Ramos (cell line): ENCODE results near the gene JUN.

Experiments
- in situ Hi-C: fragments of 300-500 bp; cut with MboI; formaldehyde crosslinking; loops from one replicate; pipeline ENCODE4 v1.14.3; 2022; ENCODE audit warnings: low sequenced_read_pairs; ENCODE audit not compliant: unreplicated experiment

Gene JUN

GRCh38 chr1:58764294-58764978 is 19.4 kb downstream of the JUN start:
- in situ Hi-C loops, result no loop called here

- in situ Hi-C loops, result no loop called here
These were observed 20.6 kb downstream of the JUN start for GRCh38 chr1:58763214-58763613.

GRCh38 chr1:58762806-58763205 is 21.0 kb downstream of the JUN start:
- in situ Hi-C loops, result no loop called here

- in situ Hi-C loops, result no loop called here
These were observed 28.4 kb downstream of the JUN start for GRCh38 chr1:58755468-58755872.

GRCh38 chr1:58754683-58755467 is 29.0 kb downstream of the JUN start:
- in situ Hi-C loops, result no loop called here

GRCh38 chr1:58754073-58754613 is 29.7 kb downstream of the JUN start:
- in situ Hi-C loops, result no loop called here

- in situ Hi-C loops, result no loop called here
These were observed 30.4 kb downstream of the JUN start for GRCh38 chr1:58753431-58753866.

GRCh38 chr1:58749646-58750045 is 34.2 kb downstream of the JUN start:
- in situ Hi-C loops, result loop anchor here (25.0 kb wide), 1 partner anchor 963 kb away; no protein-coding TSS in a partner anchor

GRCh38 chr1:58748666-58749065 is 35.2 kb downstream of the JUN start:
- in situ Hi-C loops, result loop anchor here (25.0 kb wide), 1 partner anchor 964 kb away; no protein-coding TSS in a partner anchor

GRCh38 chr1:58746757-58747156 is 37.1 kb downstream of the JUN start:
- in situ Hi-C loops, result loop anchor here (25.0 kb wide), 1 partner anchor 966 kb away; no protein-coding TSS in a partner anchor

- in situ Hi-C loops, result loop anchor here (25.0 kb wide), 1 partner anchor 966 kb away; no protein-coding TSS in a partner anchor
These were observed 37.7 kb downstream of the JUN start for GRCh38 chr1:58746182-58746581.

GRCh38 chr1:58745666-58746065 is 38.2 kb downstream of the JUN start:
- in situ Hi-C loops, result loop anchor here (25.0 kb wide), 1 partner anchor 967 kb away; no protein-coding TSS in a partner anchor

- in situ Hi-C loops, result loop anchor here (25.0 kb wide), 1 partner anchor 967 kb away; no protein-coding TSS in a partner anchor
These were observed 38.7 kb downstream of the JUN start for GRCh38 chr1:58745117-58745516.

GRCh38 chr1:58741678-58742553 is 41.9 kb downstream of the JUN start:
- in situ Hi-C loops, result loop anchor here (25.0 kb wide), 1 partner anchor 970 kb away; no protein-coding TSS in a partner anchor

GRCh38 chr1:58739856-58740466 is 43.9 kb downstream of the JUN start:
- in situ Hi-C loops, result loop anchor here (25.0 kb wide), 1 partner anchor 972 kb away; no protein-coding TSS in a partner anchor

- in situ Hi-C loops, result loop anchor here (25.0 kb wide), 1 partner anchor 973 kb away; no protein-coding TSS in a partner anchor
These were observed 45.0 kb downstream of the JUN start for GRCh38 chr1:58738876-58739275.

GRCh38 chr1:58735586-58735985 is 48.3 kb downstream of the JUN start:
- in situ Hi-C loops, result loop anchor here (25.0 kb wide), 1 partner anchor 977 kb away; no protein-coding TSS in a partner anchor

- in situ Hi-C loops, result loop anchor here (25.0 kb wide), 1 partner anchor 978 kb away; no protein-coding TSS in a partner anchor
These were observed 49.2 kb downstream of the JUN start for GRCh38 chr1:58734630-58735029.
